GM12873 (cell line): ENCODE data around the gene INPP4B.

Source experiments
- CTCF ChIP-seq: IDR thresholded peaks from 2 replicates; pipeline ENCODE4 v1.5.1; 2012; ENCODE audit warnings: low read depth, mild to moderate bottlenecking, moderate library complexity, low read length, control low read depth; ENCODE audit not compliant: insufficient read depth; ENCODE audit errors: missing control alignments

Gene INPP4B

DNA sequence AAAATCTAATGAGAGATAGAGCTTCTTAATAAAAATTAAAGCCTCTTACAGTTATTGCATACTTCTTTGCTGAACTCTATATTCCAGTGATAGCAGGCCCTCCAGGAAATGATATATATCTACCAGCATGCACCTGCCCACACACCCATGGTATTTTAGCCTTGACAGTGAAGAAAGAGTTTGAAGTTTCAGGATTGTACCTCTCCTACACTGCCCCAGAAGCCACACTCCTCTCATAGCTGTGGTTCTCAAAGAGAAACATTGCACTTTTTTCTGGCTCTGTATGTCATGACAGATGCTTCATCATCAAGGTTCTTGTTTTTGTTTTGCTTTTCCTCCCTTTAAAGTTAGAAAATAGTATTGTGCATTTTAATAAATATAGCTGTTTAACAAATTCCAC, 34.0 kb downstream of the INPP4B start:
- no peak for TF ChIP-seq CTCF

DNA sequence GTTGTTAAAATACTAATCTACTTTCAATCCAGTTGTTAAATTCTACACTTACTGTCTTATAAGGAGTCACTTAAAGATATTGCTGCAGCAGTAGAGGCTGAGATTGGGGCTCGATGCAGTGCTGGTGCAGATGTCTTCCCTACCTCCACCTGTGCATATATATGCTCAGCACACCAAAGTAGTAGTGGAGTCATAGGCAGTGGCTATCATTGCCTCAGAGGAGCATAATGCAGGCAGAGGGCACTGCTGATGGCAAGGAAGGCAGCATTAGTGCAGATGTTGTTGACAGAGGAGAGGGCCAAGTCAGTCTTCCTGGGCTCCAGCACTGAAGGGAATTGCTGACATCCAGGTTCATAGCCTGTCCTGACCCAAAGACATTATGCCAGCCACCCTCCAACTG, 35.1 kb downstream of the INPP4B start:
- no peak for TF ChIP-seq CTCF

DNA sequence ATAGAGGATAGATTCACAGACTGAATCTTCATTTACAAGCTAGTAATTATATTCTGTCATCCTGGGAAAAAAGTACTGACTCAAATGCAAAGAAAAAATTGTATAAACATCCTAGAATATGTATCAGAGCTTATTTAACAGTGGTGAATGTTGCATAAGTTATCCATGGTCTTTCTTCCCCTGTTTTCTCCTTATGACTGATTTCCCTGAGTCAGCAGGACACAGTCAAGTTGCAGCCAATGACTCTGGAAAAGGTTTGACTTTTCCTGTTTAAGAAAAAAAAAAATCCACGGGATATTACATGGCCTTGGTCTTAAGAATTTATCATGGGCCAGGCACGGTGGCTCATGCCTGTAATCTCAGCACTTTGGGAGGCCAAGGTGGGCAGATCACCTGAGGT, 36.5 kb downstream of the INPP4B start:
- no peak for TF ChIP-seq CTCF

- no peak for TF ChIP-seq CTCF
Observed at GRCh38 chr4:142801966-142802365, 44.1 kb downstream of the INPP4B start.

- TF ChIP-seq CTCF, result no peak
Observed at GRCh38 chr4:142781114-142781513, 65.0 kb downstream of the INPP4B start.

DNA sequence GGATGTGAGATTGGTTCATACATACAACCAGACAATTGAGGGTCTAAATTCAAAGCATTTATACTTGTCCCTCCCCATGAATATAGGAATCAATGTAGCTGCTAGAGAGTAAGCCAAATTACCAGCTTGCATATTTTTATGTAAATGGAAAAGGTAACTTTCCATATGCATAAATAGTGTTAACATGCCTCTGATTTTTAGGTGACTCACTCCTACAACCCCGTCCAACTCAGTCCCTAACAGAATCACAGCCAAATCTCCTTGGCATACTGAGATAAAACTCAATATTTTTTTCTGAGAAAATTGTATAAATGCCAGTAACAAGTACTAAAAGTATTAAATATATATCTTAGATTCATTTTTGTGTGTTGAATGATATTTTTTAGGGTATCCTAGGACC, 67.2 kb downstream of the INPP4B start:
- no peak for TF ChIP-seq CTCF

GRCh38 chr4:142778430-142778829, 67.7 kb downstream of the INPP4B start:
- no peak for TF ChIP-seq CTCF
